PFSK-1 (cell line): ENCODE results near the gene MRPL18. TPM values are rescaled to one million over a fixed set of nuclear protein-coding genes. Genes with fewer than 3 reads are reported as not detected.

Experiments used
- FOXP2 ChIP-seq: optimal IDR thresholded peaks from 2 replicates; pipeline ENCODE3; 2011; ENCODE audit warnings: borderline replicate concordance, control low read depth, inconsistent platforms; ENCODE audit not compliant: insufficient read depth; ENCODE audit errors: extremely low read length, extremely low read depth
- POLR2AphosphoS5 ChIP-seq: IDR thresholded peaks from 2 replicates; pipeline ENCODE4 v1.6.1; 2012; ENCODE audit warnings: low read depth, mild to moderate bottlenecking, control low read depth, low read length, moderate library complexity
- REST ChIP-seq, 2 experiments: IDR thresholded peaks; 2 replicates each; pipeline versions ENCODE4 v1.6.1 to v1.8.0; 2011 to 2012; ENCODE audit warnings: low read depth in 2 of 2, low read length in 2 of 2, control low read depth in 1 of 2, inconsistent platforms in 1 of 2, mild to moderate bottlenecking in 1 of 2, moderate library complexity in 1 of 2; ENCODE audit not compliant: insufficient read depth in 1 of 2
- SIN3A ChIP-seq: IDR thresholded peaks from 2 replicates; pipeline ENCODE4 v1.6.1; 2012; ENCODE audit warnings: mild to moderate bottlenecking, low read length, moderate library complexity, borderline replicate concordance; ENCODE audit not compliant: insufficient read depth
- TAF1 ChIP-seq: IDR thresholded peaks from 2 replicates; pipeline ENCODE4 v1.6.1; 2012; ENCODE audit warnings: low read length, control low read depth, borderline replicate concordance; ENCODE audit not compliant: insufficient read depth
- polyA plus RNA-seq: library from polyadenylated mRNA; unstranded; fragments of >200 nt; gene quantifications from one replicate; pipeline ENCODE4 v1.2.1, GENCODE V29; 2012; ENCODE audit warnings: low read depth, missing spikeins; ENCODE audit not compliant: insufficient read length

MRPL18 gene
- polyA plus RNA-seq, result 111 TPM

GRCh38 chr6:159790149-159790955, at the start of gene MRPL18:
TSS of gene MRPL18 (plus strand) at chr6:159790467. CDS start at chr6:159790588, 121 bp downstream.
- peak; percentile 49; the same call in 1 of the 2 replicates for TF ChIP-seq SIN3A
- TF ChIP-seq POLR2AphosphoS5, result peak; percentile 80; the same call in 1 of the 2 replicates
- no peak for TF ChIP-seq FOXP2
- peak; percentile 68 for TF ChIP-seq TAF1

DNA sequence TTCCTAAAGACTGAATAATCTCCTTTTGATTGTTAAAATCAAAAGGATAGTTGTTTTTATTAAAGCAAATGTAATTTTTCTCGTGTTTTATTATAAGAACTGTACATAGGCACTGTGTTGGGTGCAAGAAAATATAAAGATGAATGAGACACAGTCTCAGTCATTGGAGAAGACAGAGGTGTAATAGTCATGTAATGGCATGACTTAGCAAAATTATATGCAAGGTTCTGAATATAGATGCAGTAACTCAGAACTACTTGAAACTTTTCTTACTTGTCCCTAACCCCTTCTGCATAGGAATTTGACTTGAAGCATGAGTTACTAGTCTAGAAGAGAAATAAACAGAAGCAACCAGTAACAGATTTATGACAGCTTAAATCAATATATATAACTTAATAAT, 48.1 kb upstream of the MRPL18 start:
- TF ChIP-seq FOXP2 (no peak), SIN3A (no peak), TAF1 (no peak), REST (IDR thresholded peaks at IDR 0.05; ENCODE audit: insufficient read depth in 1 of 2, low read depth in 2 of 2, low read length in 2 of 2) (no peak), POLR2AphosphoS5 (no peak)

- TF ChIP-seq TAF1 (no peak), POLR2AphosphoS5 (no peak), REST (IDR thresholded peaks at IDR 0.05; ENCODE audit: insufficient read depth in 1 of 2, low read depth in 2 of 2, low read length in 2 of 2) (no peak), SIN3A (no peak), FOXP2 (no peak)
Observed at GRCh38 chr6:159745081-159745480, 45.2 kb upstream of the MRPL18 start.

GRCh38 chr6:159746759-159747158, 43.5 kb upstream of the MRPL18 start:
- TF ChIP-seq FOXP2, result no peak
- TF ChIP-seq TAF1, result no peak
- TF ChIP-seq REST (IDR thresholded peaks at IDR 0.05; ENCODE audit: insufficient read depth in 1 of 2, low read depth in 2 of 2, low read length in 2 of 2), result no peak
- TF ChIP-seq POLR2AphosphoS5, result no peak
- TF ChIP-seq SIN3A, result no peak

DNA sequence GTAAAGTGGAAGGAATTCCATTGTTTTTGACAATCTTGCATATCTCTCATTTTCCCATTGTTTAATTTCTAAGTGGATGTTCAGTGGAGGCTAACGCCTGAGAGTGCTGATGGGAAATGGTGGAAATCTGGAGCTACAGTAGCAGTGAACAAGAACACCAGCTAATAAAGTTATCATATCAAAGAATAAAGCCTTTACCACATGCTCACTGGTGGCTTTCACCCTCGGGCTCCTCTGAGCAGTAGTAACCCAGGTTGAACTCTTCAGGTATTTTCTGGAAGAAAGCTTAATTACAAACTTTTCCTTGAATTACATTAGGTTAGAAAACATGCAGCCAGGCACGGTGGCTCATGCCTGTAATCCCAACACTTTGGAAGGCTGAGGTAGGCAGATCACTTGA, 38.8 kb upstream of the MRPL18 start:
- TF ChIP-seq POLR2AphosphoS5 (no peak), SIN3A (no peak), REST (IDR thresholded peaks at IDR 0.05; ENCODE audit: insufficient read depth in 1 of 2, low read depth in 2 of 2, low read length in 2 of 2) (no peak), TAF1 (no peak), FOXP2 (no peak)
